Aorta (tissue), 5 donors: Measurements from ENCODE around the gene FCER2. TPM values are rescaled to one million over a fixed set of nuclear protein-coding genes. Genes with fewer than 3 reads are reported as not detected.
A peak's percentile ranks its signal among the peaks of the same experiment; 100 is the strongest.

Experiments used
- ATAC-seq: fragments of 200-7000 bp; cut with Tn5 transposase; one replicate; pipeline ENCODE4 v1.9.1; 2022; ENCODE audit warnings: moderate library complexity; ENCODE audit not compliant: low FRiP score
- DNase-seq, 2 donors: peaks; one replicate each; pipeline ENCODE4 v3.0.0-alpha.2; 2020
- H3K27ac ChIP-seq, 2 donors: one replicate each; pipeline ENCODE4 v1.5.1; 2013; ENCODE audit warnings: low read length in 2 of 2, mild to moderate bottlenecking in 2 of 2, moderate library complexity in 2 of 2, control low read depth in 1 of 2, inconsistent platforms in 1 of 2, low read depth in 1 of 2
- H3K27me3 ChIP-seq, 2 donors: one replicate each; pipeline ENCODE4 v1.6.1; 2013; ENCODE audit warnings: control low read depth in 1 of 2, low read length in 1 of 2, mild to moderate bottlenecking in 1 of 2, moderate library complexity in 1 of 2; ENCODE audit not compliant: insufficient read depth in 2 of 2, control insufficient read depth in 1 of 2
- H3K36me3 ChIP-seq, 2 donors: one replicate each; pipeline ENCODE4 v1.6.1; 2013; ENCODE audit warnings: control low read depth in 1 of 2, low read length in 1 of 2, mild to moderate bottlenecking in 1 of 2; ENCODE audit not compliant: insufficient read depth in 2 of 2, control insufficient read depth in 1 of 2
- H3K4me1 ChIP-seq, 2 donors: one replicate each; pipeline ENCODE4 v1.6.1; 2013; ENCODE audit warnings: low read length in 2 of 2, control low read depth in 1 of 2, mild to moderate bottlenecking in 1 of 2, moderate library complexity in 1 of 2; ENCODE audit not compliant: insufficient read depth in 2 of 2, control insufficient read depth in 1 of 2
- H3K4me3 ChIP-seq, 2 donors: one replicate each; pipeline ENCODE4 v1.5.1; 2013; ENCODE audit warnings: low read length in 2 of 2, control low read depth in 1 of 2, mild to moderate bottlenecking in 1 of 2
- H3K9me3 ChIP-seq: one replicate; pipeline ENCODE4 v1.6.1; 2013; ENCODE audit warnings: mild to moderate bottlenecking, low read length; ENCODE audit not compliant: control insufficient read depth
- WGBS, 2 donors: extraction: QIAGEN DNeasy Blood & Tissue Kit; methylation state at CpG; one replicate each; pipeline ENCODE4 v1.1.7; 2013; 5-methylcytosine and 5-hydroxymethylcytosine counted together
- intact Hi-C, 2 donors: fragments of 100-400 bp; cut with DNase I; formaldehyde crosslinking; loops; one replicate each; pipeline versions ENCODE4 v1.14.2 to v1.15.0; 2022
- polyA plus RNA-seq, 2 donors: library from polyadenylated mRNA; stranded (reverse); fragments of 200-250 nt; gene quantifications; one replicate each; pipeline ENCODE4 v1.2.3, GENCODE V29; 2013
- total RNA-seq, 2 donors: library from RNA; stranded (reverse); fragmentation: NEBNext Ultra II Directional; extraction: Animal tissue kit (Norgen Biotek cat#: 25700); gene quantifications; one replicate each; pipeline ENCODE4 v1.2.1, GENCODE V29; 2021
- donor health status: healthy with polysubstance abuse.
- donor health status: Bipolar disorder and iron deficiency.
- donor health status: DM: no; HTN: no; CAD: no.
- donor health status: DM: no; HTN: no; CAD: no.
- donor health status: DM: yes; HTN: yes; CAD: no.

The FCER2 gene
- total and polyA plus RNA-seq, 4 donors, result 0.36 to 2.9 TPM; not detected in 2

GRCh38 chr19:7677669-7678311 is 24.1 kb downstream of the FCER2 start:
- DNase-seq, result no peak
- 46 to 49% methylated on average over 12 of the region's 12 CpGs for WGBS, 2 donors
- H3K4me3 ChIP-seq, result no peak overlapping the region

GRCh38 chr19:7676854-7677253 is 25.1 kb downstream of the FCER2 start, which contains the start of gene MCEMP1:
Gene MCEMP1 (plus strand): TSS chr19:7677090. CDS start chr19:7677121, 31 bp downstream.
- H3K4me3 ChIP-seq, result no peak within 1 kb of the TSS
- no peaks in the 10 kb centered on the region for H3K4me1 ChIP-seq
- 51 to 52% methylated on average over 10 of the region's 10 CpGs for WGBS, 2 donors
- no peak within 1 kb of the TSS for H3K27ac ChIP-seq
- H3K9me3 ChIP-seq, result no peaks in the 10 kb centered on the region
- DNase-seq (no peak), ATAC-seq (no peak)
- H3K36me3 ChIP-seq, result no peaks in the 10 kb centered on the region
- no peaks in the 10 kb centered on the region for H3K27me3 ChIP-seq
- intact Hi-C loops, result loop anchor here in 1 of 2 donors (5.0 kb wide), 1 partner anchor 325 kb away; no protein-coding TSS in a partner anchor

More at GRCh38 chr19:7677669-7678311, 24.1 kb downstream of the FCER2 start:
- no peaks in the 10 kb centered on the region for H3K4me1 ChIP-seq
- H3K27me3 ChIP-seq, result no peaks in the 10 kb centered on the region
- H3K27ac ChIP-seq, result no peak overlapping the region
- H3K9me3 ChIP-seq, result no peaks in the 10 kb centered on the region
- no peak for ATAC-seq
- no peaks in the 10 kb centered on the region for H3K36me3 ChIP-seq
- intact Hi-C loops, result loop anchor here in 1 of 2 donors (2.0 to 5.0 kb wide), 2 partner anchors 27 to 325 kb away; no protein-coding TSS in a partner anchor

GRCh38 chr19:7676376-7676775 is 25.6 kb downstream of the FCER2 start:
- ATAC-seq (no peak), DNase-seq (no peak)
- H3K27me3 ChIP-seq, result no peaks in the 10 kb centered on the region
- no peaks in the 10 kb centered on the region for H3K4me1 ChIP-seq
- no peaks in the 10 kb centered on the region for H3K36me3 ChIP-seq
- H3K27ac ChIP-seq, result no peak overlapping the region
- intact Hi-C loops, result loop anchor here in 1 of 2 donors (5.0 kb wide), 1 partner anchor 324 kb away; no protein-coding TSS in a partner anchor
- H3K9me3 ChIP-seq, result no peaks in the 10 kb centered on the region
- WGBS, 2 donors, result 44 to 57% methylated on average over 7 of the region's 7 CpGs
- no peak overlapping the region for H3K4me3 ChIP-seq

GRCh38 chr19:7674010-7675005 is 27.6 kb downstream of the FCER2 start:
- no peaks in the 10 kb centered on the region for H3K27me3 ChIP-seq
- no peak overlapping the region for H3K27ac ChIP-seq
- no peak overlapping the region for H3K4me3 ChIP-seq
- intact Hi-C loops, result loop anchor here in 1 of 2 donors (5.0 kb wide), 1 partner anchor 322 kb away; no protein-coding TSS in a partner anchor
- H3K4me1 ChIP-seq, result no peaks in the 10 kb centered on the region
- H3K9me3 ChIP-seq, result no peaks in the 10 kb centered on the region
- H3K36me3 ChIP-seq, result no peaks in the 10 kb centered on the region
- DNase-seq (peak; percentile 84 to 85), ATAC-seq (no peak)
- 46 to 57% methylated on average over 19 to 21 of the region's 21 CpGs for WGBS, 2 donors

- Histone ChIP-seq H3K4me1 (no peaks in the 10 kb centered on the region), H3K27ac (no peak overlapping the region), H3K27me3 (no peaks in the 10 kb centered on the region), H3K9me3 (no peaks in the 10 kb centered on the region), H3K4me3 (no peak overlapping the region), H3K36me3 (no peaks in the 10 kb centered on the region)
- intact Hi-C loops, result no loop called here
- DNase-seq (no peak), ATAC-seq (no peak)
- WGBS, 2 donors, result 44 to 55% methylated on average over 9 of the region's 9 CpGs
Observed at GRCh38 chr19:7672522-7672921, 29.4 kb downstream of the FCER2 start.

GRCh38 chr19:7670790-7671189 is 31.1 kb downstream of the FCER2 start:
- no peaks in the 10 kb centered on the region for H3K9me3 ChIP-seq
- ATAC-seq (no peak), DNase-seq (no peak)
- no peak overlapping the region for H3K27ac ChIP-seq
- H3K4me1 ChIP-seq, result no peaks in the 10 kb centered on the region
- no peaks in the 10 kb centered on the region for H3K27me3 ChIP-seq
- intact Hi-C loops, result no loop called here
- H3K4me3 ChIP-seq, result no peak overlapping the region
- WGBS, 2 donors, result 25 to 29% methylated on average over 9 of the region's 9 CpGs
- H3K36me3 ChIP-seq, result no peaks in the 10 kb centered on the region

GRCh38 chr19:7670150-7670783 is 31.7 kb downstream of the FCER2 start:
- no peaks in the 10 kb centered on the region for H3K27me3 ChIP-seq
- no peaks in the 10 kb centered on the region for H3K36me3 ChIP-seq
- intact Hi-C loops, result no loop called here
- no peaks in the 10 kb centered on the region for H3K9me3 ChIP-seq
- WGBS, 2 donors, result 1 to 2% methylated on average over 38 to 43 of the region's 43 CpGs
- no peak for DNase-seq
- ATAC-seq, result no peak
- no peak overlapping the region for H3K4me3 ChIP-seq
- H3K4me1 ChIP-seq, result no peaks in the 10 kb centered on the region
- no peak overlapping the region for H3K27ac ChIP-seq

GRCh38 chr19:7669641-7670040 is 32.3 kb downstream of the FCER2 start:
- Histone ChIP-seq H3K27me3 (no peaks in the 10 kb centered on the region), H3K9me3 (no peaks in the 10 kb centered on the region), H3K27ac (no peak overlapping the region), H3K4me1 (no peaks in the 10 kb centered on the region), H3K4me3 (no peak overlapping the region), H3K36me3 (no peaks in the 10 kb centered on the region)
- no peak for ATAC-seq
- intact Hi-C loops, result no loop called here
- 21 to 24% methylated on average over 9 of the region's 9 CpGs for WGBS, 2 donors
- DNase-seq, result no peak
